Endodermal cell (in vitro differentiated cells): ENCODE results near the gene PDE8B. TPM values are rescaled to one million over a fixed set of nuclear protein-coding genes. Genes with fewer than 3 reads are reported as not detected.

Source experiments
- DNase-seq: peaks from one replicate; pipeline ENCODE4 v3.0.0-alpha.2; 2017
- H3K27ac ChIP-seq: 2 replicates; pipeline ENCODE4 v1.5.1; 2013; ENCODE audit warnings: mild to moderate bottlenecking, low read depth, low read length, moderate library complexity
- H3K27me3 ChIP-seq: 2 replicates; pipeline ENCODE4 v1.6.1; 2013; ENCODE audit warnings: mild to moderate bottlenecking, low read length, moderate library complexity; ENCODE audit not compliant: insufficient read depth, control insufficient read depth, poor library complexity, severe bottlenecking
- H3K36me3 ChIP-seq: 2 replicates; pipeline ENCODE4 v1.7.0; 2013; ENCODE audit warnings: mild to moderate bottlenecking, low read length, moderate library complexity; ENCODE audit not compliant: control insufficient read depth, insufficient read depth
- H3K4me1 ChIP-seq: one replicate; pipeline ENCODE4 v1.7.0; 2013; ENCODE audit warnings: low read length; ENCODE audit not compliant: control insufficient read depth, insufficient read depth
- H3K4me3 ChIP-seq: 2 replicates; pipeline ENCODE4 v1.5.1; 2013; ENCODE audit warnings: mild to moderate bottlenecking, low read length, moderate library complexity
- H3K9ac ChIP-seq: 2 replicates; pipeline ENCODE4 v1.6.1; 2013; ENCODE audit warnings: mild to moderate bottlenecking, low read length, moderate library complexity; ENCODE audit not compliant: poor library complexity, severe bottlenecking; ENCODE audit errors: extremely low read depth
- H3K9me3 ChIP-seq: 2 replicates; pipeline ENCODE4 v1.6.1; 2013; ENCODE audit warnings: mild to moderate bottlenecking, low read length, moderate library complexity; ENCODE audit not compliant: control insufficient read depth
- H3K27ac Mint-ChIP-seq: 2 replicates; pipeline ENCODE4 v1.8.0; 2020; ENCODE audit warnings: mixed read lengths
- H3K27me3 Mint-ChIP-seq: 2 replicates; pipeline ENCODE4 v1.8.0; 2021; ENCODE audit warnings: mild to moderate bottlenecking, mixed read lengths; ENCODE audit not compliant: insufficient read depth
- H3K36me3 Mint-ChIP-seq: 2 replicates; pipeline ENCODE4 v1.8.0; 2020; ENCODE audit warnings: low read depth, mixed read lengths
- H3K4me1 Mint-ChIP-seq: 2 replicates; pipeline ENCODE4 v1.8.0; 2020; ENCODE audit warnings: mixed read lengths
- H3K4me3 Mint-ChIP-seq: 2 replicates; pipeline ENCODE4 v1.8.0; 2020; ENCODE audit warnings: mild to moderate bottlenecking, moderate library complexity, mixed read lengths
- H3K9me3 Mint-ChIP-seq: 2 replicates; pipeline ENCODE4 v1.8.0; 2020; ENCODE audit warnings: mild to moderate bottlenecking, mixed read lengths
- WGBS, 2 experiments: methylation state at CpG; one replicate each; pipeline versions ENCODE4 v1.1.5 to v1.1.7; 2013; ENCODE audit warnings: missing lambda C conversion rate in 2 of 2, mixed read lengths in 1 of 2; ENCODE audit not compliant: insufficient coverage in 1 of 2, insufficient read length in 1 of 2; 5-methylcytosine and 5-hydroxymethylcytosine counted together
- total RNA-seq, 2 donors: library from RNA; stranded (reverse); fragmentation: NEBNext Ultra II Directional in 1 of 2; extraction: Animal tissue kit (Norgen Biotek cat#: 25700) in 1 of 2; gene quantifications; 2 replicates in 1 of 2; 3 replicates in 1 of 2; pipeline ENCODE4 v1.2.1, GENCODE V29; 2021
- TF ChIP-seq, protein P1 (sequence below): fragments of 200-600 bp; sonication (generic); conservative IDR thresholded peaks from 2 replicates; pipeline ENCODE4 v1.5.0; 2021; ENCODE audit warnings: antibody characterized with exemption, mild to moderate bottlenecking

Gene PDE8B
- total RNA-seq, 2 donors from 2014 or later: 0.20 to 0.51 TPM

DNA sequence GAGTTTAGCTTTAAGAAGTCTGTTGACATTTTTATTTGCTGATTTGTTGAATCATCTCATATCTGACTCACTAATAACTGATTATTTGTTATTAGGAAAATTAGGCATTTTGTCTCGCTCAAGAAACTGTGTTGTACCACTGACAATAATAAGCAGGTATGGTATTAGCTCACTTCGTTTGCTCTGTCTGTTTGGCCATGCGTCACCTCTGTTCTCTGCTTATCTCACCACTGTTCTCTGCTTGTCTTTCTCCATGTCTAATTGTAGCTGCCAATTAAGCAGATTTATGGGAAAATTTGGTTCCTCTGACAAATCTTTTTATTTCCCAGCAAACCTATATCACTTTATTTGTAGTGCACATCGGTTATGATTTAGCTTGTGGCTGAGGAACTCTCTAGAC, 142.8 kb downstream of the PDE8B start:
- H3K36me3 Mint-ChIP-seq: no peaks in the 10 kb centered on the region
- H3K4me3 Mint-ChIP-seq: no peak overlapping the region
- no peaks in the 10 kb centered on the region for H3K4me1 Mint-ChIP-seq
- no peak for DNase-seq
- 90 to 94% methylated on average over 3 of the region's 4 CpGs for WGBS, 2 experiments
- Histone ChIP-seq H3K27ac (no peak overlapping the region), H3K4me1 (no peaks in the 10 kb centered on the region), H3K9ac (no peak overlapping the region), H3K4me3 (no peak overlapping the region), H3K36me3 (no peaks in the 10 kb centered on the region), H3K9me3 (no peaks in the 10 kb centered on the region), H3K27me3 (no peaks in the 10 kb centered on the region)
- H3K9me3 Mint-ChIP-seq: no peaks in the 10 kb centered on the region
- TF ChIP-seq, protein P1, sequence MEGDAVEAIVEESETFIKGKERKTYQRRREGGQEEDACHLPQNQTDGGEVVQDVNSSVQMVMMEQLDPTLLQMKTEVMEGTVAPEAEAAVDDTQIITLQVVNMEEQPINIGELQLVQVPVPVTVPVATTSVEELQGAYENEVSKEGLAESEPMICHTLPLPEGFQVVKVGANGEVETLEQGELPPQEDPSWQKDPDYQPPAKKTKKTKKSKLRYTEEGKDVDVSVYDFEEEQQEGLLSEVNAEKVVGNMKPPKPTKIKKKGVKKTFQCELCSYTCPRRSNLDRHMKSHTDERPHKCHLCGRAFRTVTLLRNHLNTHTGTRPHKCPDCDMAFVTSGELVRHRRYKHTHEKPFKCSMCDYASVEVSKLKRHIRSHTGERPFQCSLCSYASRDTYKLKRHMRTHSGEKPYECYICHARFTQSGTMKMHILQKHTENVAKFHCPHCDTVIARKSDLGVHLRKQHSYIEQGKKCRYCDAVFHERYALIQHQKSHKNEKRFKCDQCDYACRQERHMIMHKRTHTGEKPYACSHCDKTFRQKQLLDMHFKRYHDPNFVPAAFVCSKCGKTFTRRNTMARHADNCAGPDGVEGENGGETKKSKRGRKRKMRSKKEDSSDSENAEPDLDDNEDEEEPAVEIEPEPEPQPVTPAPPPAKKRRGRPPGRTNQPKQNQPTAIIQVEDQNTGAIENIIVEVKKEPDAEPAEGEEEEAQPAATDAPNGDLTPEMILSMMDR: no peak
- no peaks in the 10 kb centered on the region for H3K27me3 Mint-ChIP-seq
- no peak overlapping the region for H3K27ac Mint-ChIP-seq

DNA sequence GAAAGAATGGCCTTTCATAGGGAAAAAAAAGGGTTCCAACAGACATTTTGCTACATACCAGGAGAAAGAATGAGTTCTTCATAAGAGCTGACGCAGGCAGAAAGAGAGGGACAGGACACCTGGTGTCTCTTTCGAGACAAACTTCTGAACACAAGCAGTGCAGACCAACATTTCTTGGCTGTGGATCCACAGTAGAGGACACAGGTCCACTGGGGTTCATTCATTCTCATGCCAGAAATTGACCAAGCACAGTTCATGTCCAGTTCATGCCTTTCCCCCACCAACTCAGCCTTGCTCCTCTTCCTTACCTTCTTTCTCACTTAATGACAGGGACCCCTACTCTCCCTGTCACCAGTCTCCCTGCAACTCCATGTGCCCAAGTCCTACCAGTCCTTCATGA, 144.0 kb downstream of the PDE8B start:
- no peaks in the 10 kb centered on the region for H3K27me3 Mint-ChIP-seq

DNA sequence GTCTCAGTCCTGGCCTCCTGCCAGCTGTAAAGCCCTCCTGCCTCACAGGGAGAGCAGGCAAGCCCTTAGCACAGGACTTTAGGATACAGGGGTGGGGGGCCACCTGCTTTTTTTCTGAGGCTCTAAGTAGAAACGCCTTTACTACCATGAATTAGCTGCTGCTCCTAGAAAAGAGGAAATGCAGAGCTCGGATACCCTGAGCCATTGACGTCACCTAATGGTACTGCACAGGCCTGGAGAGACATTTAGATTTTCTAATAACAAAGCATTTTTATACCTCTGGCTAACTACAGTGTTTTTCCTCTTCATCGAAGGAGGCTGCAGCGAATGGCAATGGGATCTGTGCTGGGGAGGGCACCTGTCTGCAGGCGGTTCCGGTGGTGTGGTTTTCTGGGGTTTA, 144.6 kb downstream of the PDE8B start:
- Histone ChIP-seq H3K27me3 (no peaks in the 10 kb centered on the region), H3K9me3 (no peaks in the 10 kb centered on the region), H3K4me1 (no peaks in the 10 kb centered on the region), H3K4me3 (no peak overlapping the region), H3K9ac (no peak overlapping the region), H3K36me3 (no peaks in the 10 kb centered on the region), H3K27ac (no peak overlapping the region)
- H3K27me3 Mint-ChIP-seq: no peaks in the 10 kb centered on the region
- H3K4me3 Mint-ChIP-seq: no peak overlapping the region
- no peak for DNase-seq
- H3K36me3 Mint-ChIP-seq: no peaks in the 10 kb centered on the region
- no peaks in the 10 kb centered on the region for H3K4me1 Mint-ChIP-seq
- TF ChIP-seq, protein P1: no peak
- 91 to 96% methylated on average over 5 to 7 of the region's 7 CpGs for WGBS, 2 experiments
- H3K9me3 Mint-ChIP-seq: no peaks in the 10 kb centered on the region
- H3K27ac Mint-ChIP-seq: no peak overlapping the region

More for the DNA sequence above, 144.0 kb downstream of the PDE8B start:
- H3K9me3 ChIP-seq: no peaks in the 10 kb centered on the region
- no peak for DNase-seq
- no peak overlapping the region for H3K4me3 Mint-ChIP-seq
- 95 to 100% methylated on average over 2 of the region's 2 CpGs for WGBS, 2 experiments
- no peaks in the 10 kb centered on the region for H3K27me3 ChIP-seq
- H3K27ac ChIP-seq: no peak overlapping the region
- H3K4me1 ChIP-seq: no peaks in the 10 kb centered on the region
- H3K36me3 Mint-ChIP-seq: no peaks in the 10 kb centered on the region
- TF ChIP-seq, protein P1: no peak
- H3K27ac Mint-ChIP-seq: no peak overlapping the region
- H3K36me3 ChIP-seq: no peaks in the 10 kb centered on the region
- H3K4me1 Mint-ChIP-seq: no peaks in the 10 kb centered on the region
- H3K9ac ChIP-seq: no peak overlapping the region
- H3K9me3 Mint-ChIP-seq: no peaks in the 10 kb centered on the region
- no peak overlapping the region for H3K4me3 ChIP-seq
